ENCODE data around the gene ZBTB38. TPM values are rescaled to one million over a fixed set of nuclear protein-coding genes. Genes with fewer than 3 reads are reported as not detected.

ZBTB38 gene
- total and polyA plus RNA-seq, 2 of the 13 experiments (the other 11 are each of a cell fraction or from before 2014, with no cell fraction given): 26.8 to 51.7 TPM

DNA sequence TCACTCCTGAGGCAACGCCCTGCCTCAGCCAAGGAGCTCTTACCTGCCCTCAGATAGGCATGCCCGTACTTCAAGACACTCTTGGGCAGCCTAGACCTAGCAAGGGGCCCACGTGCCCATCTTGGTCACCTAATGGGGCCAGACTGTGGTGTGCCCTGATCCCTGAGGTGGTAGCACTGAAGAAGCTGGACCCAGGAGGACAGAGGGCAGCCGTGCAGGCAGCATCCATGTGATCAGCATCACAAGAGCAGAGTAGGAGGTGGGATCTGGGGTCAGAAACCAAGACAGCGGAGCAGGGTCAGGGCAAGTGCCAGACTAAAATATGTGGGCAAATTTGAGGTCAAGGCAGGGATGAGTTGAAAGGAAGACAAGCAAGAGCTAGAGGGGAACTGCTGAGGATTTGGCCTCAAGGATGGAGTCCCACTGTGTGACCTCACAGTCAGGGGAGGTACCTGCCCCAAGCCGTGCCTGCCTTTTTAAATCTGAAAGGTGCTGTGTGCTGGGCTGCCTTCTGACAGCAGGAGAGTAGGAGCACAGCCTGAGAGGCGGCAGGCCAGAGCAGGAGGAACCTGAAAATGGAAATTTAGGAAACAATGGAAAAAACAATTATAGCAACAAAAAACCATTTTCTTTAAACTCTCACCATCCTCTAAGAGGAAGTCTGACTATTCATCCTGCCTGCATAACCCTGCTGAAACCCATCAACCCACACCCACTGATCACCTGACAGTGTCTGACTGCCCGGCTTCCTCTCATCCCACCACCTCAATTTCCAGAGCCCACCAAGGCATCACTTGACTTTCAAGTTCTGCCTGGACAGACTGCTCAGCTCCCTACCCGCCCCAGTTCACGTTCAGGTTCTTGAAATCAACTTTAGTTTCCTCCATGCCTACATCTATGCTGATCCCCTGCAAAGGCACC is 7.3 kb downstream of the ZBTB38 start (continued):
- TF ChIP-seq PHF8 (CRISPR knock-in tag; IDR thresholded peaks at IDR 0.05): no peak
- TF ChIP-seq ZBTB7A (CRISPR knock-in tag; IDR thresholded peaks at IDR 0.05): no peak
- TF ChIP-seq ZNF17 (CRISPR knock-in tag; IDR thresholded peaks at IDR 0.05): no peak
- TF ChIP-seq, protein P1, sequence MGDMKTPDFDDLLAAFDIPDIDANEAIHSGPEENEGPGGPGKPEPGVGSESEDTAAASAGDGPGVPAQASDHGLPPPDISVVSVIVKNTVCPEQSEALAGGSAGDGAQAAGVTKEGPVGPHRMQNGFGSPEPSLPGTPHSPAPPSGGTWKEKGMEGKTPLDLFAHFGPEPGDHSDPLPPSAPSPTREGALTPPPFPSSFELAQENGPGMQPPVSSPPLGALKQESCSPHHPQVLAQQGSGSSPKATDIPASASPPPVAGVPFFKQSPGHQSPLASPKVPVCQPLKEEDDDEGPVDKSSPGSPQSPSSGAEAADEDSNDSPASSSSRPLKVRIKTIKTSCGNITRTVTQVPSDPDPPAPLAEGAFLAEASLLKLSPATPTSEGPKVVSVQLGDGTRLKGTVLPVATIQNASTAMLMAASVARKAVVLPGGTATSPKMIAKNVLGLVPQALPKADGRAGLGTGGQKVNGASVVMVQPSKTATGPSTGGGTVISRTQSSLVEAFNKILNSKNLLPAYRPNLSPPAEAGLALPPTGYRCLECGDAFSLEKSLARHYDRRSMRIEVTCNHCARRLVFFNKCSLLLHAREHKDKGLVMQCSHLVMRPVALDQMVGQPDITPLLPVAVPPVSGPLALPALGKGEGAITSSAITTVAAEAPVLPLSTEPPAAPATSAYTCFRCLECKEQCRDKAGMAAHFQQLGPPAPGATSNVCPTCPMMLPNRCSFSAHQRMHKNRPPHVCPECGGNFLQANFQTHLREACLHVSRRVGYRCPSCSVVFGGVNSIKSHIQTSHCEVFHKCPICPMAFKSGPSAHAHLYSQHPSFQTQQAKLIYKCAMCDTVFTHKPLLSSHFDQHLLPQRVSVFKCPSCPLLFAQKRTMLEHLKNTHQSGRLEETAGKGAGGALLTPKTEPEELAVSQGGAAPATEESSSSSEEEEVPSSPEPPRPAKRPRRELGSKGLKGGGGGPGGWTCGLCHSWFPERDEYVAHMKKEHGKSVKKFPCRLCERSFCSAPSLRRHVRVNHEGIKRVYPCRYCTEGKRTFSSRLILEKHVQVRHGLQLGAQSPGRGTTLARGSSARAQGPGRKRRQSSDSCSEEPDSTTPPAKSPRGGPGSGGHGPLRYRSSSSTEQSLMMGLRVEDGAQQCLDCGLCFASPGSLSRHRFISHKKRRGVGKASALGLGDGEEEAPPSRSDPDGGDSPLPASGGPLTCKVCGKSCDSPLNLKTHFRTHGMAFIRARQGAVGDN (CRISPR knock-in tag; IDR thresholded peaks at IDR 0.05): no peak

DNA sequence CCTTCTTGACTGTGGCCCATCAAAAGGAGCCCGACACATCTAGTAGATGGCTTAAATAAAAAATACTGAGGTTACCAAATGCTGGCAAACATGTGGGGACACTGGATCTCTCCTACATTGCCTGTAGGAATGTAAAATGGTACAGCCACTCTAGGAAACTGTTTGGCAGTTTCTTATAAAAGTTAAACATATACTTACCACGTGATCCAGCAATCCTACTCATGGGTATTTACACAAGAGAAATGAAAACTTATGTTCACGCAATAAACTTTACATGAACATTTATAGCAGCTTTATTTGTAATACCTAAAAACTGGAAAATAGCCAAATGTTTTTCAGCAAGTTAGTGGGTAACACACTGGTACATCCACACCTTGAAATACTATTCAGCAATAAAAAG is 9.1 kb downstream of the ZBTB38 start:
- ChIA-PET CTCF (ENCODE audit: low intra/inter-chr PET ratio, low total read pairs) (no interaction called here), POLR2A (no interaction called here)
- no peak overlapping the region for H2AFZ ChIP-seq (ENCODE audit: low read length)
- no peak overlapping the region for H3K4me2 ChIP-seq (ENCODE audit: low read depth, low read length)
- H3K9me3 ChIP-seq (ENCODE audit: low read length): no peaks in the 10 kb centered on the region
- H3K27ac ChIP-seq (ENCODE audit: extremely low read length, insufficient read depth, low read length): no peak overlapping the region
- ATAC-seq (no peak), FAIRE-seq (no peak), DNase-seq (ENCODE audit: low spot score) (no peak)
- intact Hi-C loops (cut with micrococcal nuclease; ENCODE audit: unreplicated experiment): no loop called here
- H3K36me3 ChIP-seq (replicated peaks in 1 of 2; ENCODE audit: control insufficient read depth in 1 of 2, insufficient read depth in 2 of 2, low read length in 2 of 2): peaks cover 15 to 64% of the 10 kb centered on the region in 2 experiments
- WGBS (ENCODE audit: low lambda C conversion rate): 94% methylated on average over 3 of the region's 3 CpGs
- no peaks in the 10 kb centered on the region for H3K79me2 ChIP-seq (ENCODE audit: insufficient read depth, low read length)
- no peaks in the 10 kb centered on the region for H4K20me1 ChIP-seq (ENCODE audit: insufficient read depth, low read length)
- no peak overlapping the region for H3K9ac ChIP-seq (ENCODE audit: insufficient read depth, low read depth, low read length)
- no peak overlapping the region for H3K4me3 ChIP-seq (replicated peaks in 1 of 3; ENCODE audit: insufficient read depth in 1 of 3, low read depth in 2 of 3, low read length in 3 of 3)
- BruUV-seq (replicated peaks): no TSS peak
- peaks cover 8% of the 10 kb centered on the region; the same call in 1 of the 2 replicates for H3K4me1 ChIP-seq (ENCODE audit: insufficient read depth, low read length)
- in situ Hi-C loops (cut with HindIII; ENCODE audit: extremely low pct_ligation_motif_present, low pct_unique_long_range_greater_than_20kb): no loop called here
- no peaks in the 10 kb centered on the region for H3K27me3 ChIP-seq (ENCODE audit: control insufficient read depth in 1 of 2, insufficient read depth in 2 of 2, low read length in 2 of 2)
- TF ChIP-seq SRSF4 (IDR thresholded peaks at IDR 0.05; ENCODE audit: low read depth, low read length, poor library complexity, severe bottlenecking): no peak
- no peak for TF ChIP-seq ZNF282 (IDR thresholded peaks at IDR 0.05; ENCODE audit: partially characterized antibody)
- no peak for TF ChIP-seq HMGA1 (CRISPR knock-in tag; conservative IDR thresholded peaks at IDR 0.05)
- TF ChIP-seq NR2F6 (IDR thresholded peaks at IDR 0.05): no peak
- TF ChIP-seq NR2F6 (CRISPR knock-in tag; IDR thresholded peaks at IDR 0.05): no peak
- no peak for TF ChIP-seq TAF1 (CRISPR knock-in tag; IDR thresholded peaks at IDR 0.05)
- no peak for TF ChIP-seq KMT2B (CRISPR knock-in tag; IDR thresholded peaks at IDR 0.05)
- no peak for TF ChIP-seq TARDBP (CRISPR knock-in tag; IDR thresholded peaks at IDR 0.05)
- TF ChIP-seq YEATS4 (CRISPR knock-in tag; IDR thresholded peaks at IDR 0.05; ENCODE audit: borderline replicate concordance): no peak
- no peak for TF ChIP-seq GZF1 (CRISPR knock-in tag; IDR thresholded peaks at IDR 0.05)
- no peak for TF ChIP-seq ELF3 (CRISPR knock-in tag; IDR thresholded peaks at IDR 0.05)
- no peak for TF ChIP-seq ZNF614 (CRISPR knock-in tag; IDR thresholded peaks at IDR 0.05; ENCODE audit: borderline replicate concordance)

Data from HepG2 (cell line).